Mucosa of descending colon (tissue), 3 donors: ENCODE data around the gene A1CF. TPM values are rescaled to one million over a fixed set of nuclear protein-coding genes. Genes with fewer than 3 reads are reported as not detected.
A peak's percentile ranks its signal among the peaks of the same experiment; 100 is the strongest.

Experiments
- ATAC-seq: fragments of 200-7000 bp; cut with Tn5 transposase; one replicate; pipeline ENCODE4 v1.9.1; 2020; ENCODE audit warnings: mild to moderate bottlenecking, moderate library complexity
- DNase-seq, 3 donors: peaks; one replicate each; pipeline ENCODE4 v3.0.0-alpha.2; 2020
- H3K36me3 ChIP-seq: fragments of 200-600 bp; one replicate; pipeline ENCODE4 v1.8.0; 2021; ENCODE audit warnings: low read depth, mild to moderate bottlenecking
- H3K4me1 ChIP-seq: fragments of 200-600 bp; one replicate; pipeline ENCODE4 v1.8.0; 2021; ENCODE audit warnings: low read depth, mild to moderate bottlenecking
- H3K4me3 ChIP-seq: fragments of 200-600 bp; one replicate; pipeline ENCODE4 v1.8.0; 2021; ENCODE audit warnings: mild to moderate bottlenecking
- H3K9me3 ChIP-seq: fragments of 200-600 bp; one replicate; pipeline ENCODE4 v1.8.0; 2021; ENCODE audit warnings: mild to moderate bottlenecking
- intact Hi-C, 2 donors: fragments of 100-400 bp; cut with DNase I in 1 of 2; cut with micrococcal nuclease in 1 of 2; formaldehyde crosslinking; loops; one replicate each; pipeline versions ENCODE4 v1.11.0 to v1.11.1; 2022; cut with DNase I, micrococcal nuclease
- total RNA-seq, 3 donors: library from RNA; stranded (reverse); fragmentation: NEBNext Ultra II Directional in 2 of 3; extraction: Animal tissue kit (Norgen Biotek cat#: 25700) in 2 of 3; gene quantifications; one replicate each; pipeline versions ENCODE4 v1.2.1 to v1.2.4, GENCODE V29; 2021 to 2023
- TF ChIP-seq, protein P1 (sequence below): fragments of 200-600 bp; IDR thresholded peaks from one replicate; pipeline ENCODE4 v1.8.0; 2022; ENCODE audit warnings: antibody characterized with exemption, mild to moderate bottlenecking
- donor health status: DM: no; HTN: no; CAD: no; lungs with moderate emphysema.
- donor health status: DM: no; HTN: no; CAD: no.
- donor health status: DM: no; HTN: yes; CAD: no.

A1CF gene
- total RNA-seq, 3 donors from 2014 or later = 25.3 to 74.8 (median 33.1) TPM

DNA sequence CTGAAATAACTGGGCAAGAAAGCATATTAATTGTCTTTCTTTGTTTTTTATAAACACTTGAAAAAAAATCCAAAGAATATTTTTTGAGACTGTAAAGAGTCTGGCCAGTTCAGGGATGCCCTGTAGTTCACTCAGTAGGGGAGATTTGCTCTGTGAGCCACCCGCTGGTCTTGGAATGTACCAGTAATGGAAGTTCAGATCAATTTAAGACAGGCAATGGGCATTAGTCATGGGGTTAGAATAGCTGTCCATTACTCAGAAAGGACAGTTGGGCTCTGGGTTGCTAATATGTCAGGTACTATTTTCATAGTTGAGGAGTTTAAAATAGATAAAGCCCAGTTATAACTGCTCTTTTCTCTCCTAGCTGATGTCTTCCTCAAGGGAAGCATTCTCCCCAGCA is 38.7 kb downstream of the A1CF start:
- Histone ChIP-seq H3K36me3 (no peaks in the 10 kb centered on the region), H3K9me3 (no peaks in the 10 kb centered on the region), H3K4me1 (no peaks in the 10 kb centered on the region), H3K4me3 (no peak overlapping the region)
- no peak for ATAC-seq
- intact Hi-C loops = no loop called here
- TF ChIP-seq, protein P1, sequence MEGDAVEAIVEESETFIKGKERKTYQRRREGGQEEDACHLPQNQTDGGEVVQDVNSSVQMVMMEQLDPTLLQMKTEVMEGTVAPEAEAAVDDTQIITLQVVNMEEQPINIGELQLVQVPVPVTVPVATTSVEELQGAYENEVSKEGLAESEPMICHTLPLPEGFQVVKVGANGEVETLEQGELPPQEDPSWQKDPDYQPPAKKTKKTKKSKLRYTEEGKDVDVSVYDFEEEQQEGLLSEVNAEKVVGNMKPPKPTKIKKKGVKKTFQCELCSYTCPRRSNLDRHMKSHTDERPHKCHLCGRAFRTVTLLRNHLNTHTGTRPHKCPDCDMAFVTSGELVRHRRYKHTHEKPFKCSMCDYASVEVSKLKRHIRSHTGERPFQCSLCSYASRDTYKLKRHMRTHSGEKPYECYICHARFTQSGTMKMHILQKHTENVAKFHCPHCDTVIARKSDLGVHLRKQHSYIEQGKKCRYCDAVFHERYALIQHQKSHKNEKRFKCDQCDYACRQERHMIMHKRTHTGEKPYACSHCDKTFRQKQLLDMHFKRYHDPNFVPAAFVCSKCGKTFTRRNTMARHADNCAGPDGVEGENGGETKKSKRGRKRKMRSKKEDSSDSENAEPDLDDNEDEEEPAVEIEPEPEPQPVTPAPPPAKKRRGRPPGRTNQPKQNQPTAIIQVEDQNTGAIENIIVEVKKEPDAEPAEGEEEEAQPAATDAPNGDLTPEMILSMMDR = no peak
- no peak for DNase-seq

GRCh38 chr10:50837095-50837494 is 48.3 kb downstream of the A1CF start:
- Histone ChIP-seq H3K9me3 (no peaks in the 10 kb centered on the region), H3K4me1 (no peaks in the 10 kb centered on the region), H3K36me3 (no peaks in the 10 kb centered on the region), H3K4me3 (no peak overlapping the region)
- TF ChIP-seq, protein P1 = no peak
- DNase-seq (no peak), ATAC-seq (no peak)
- intact Hi-C loops = no loop called here

- peak in 1 of 3 donors; percentile 17 for DNase-seq
- intact Hi-C loops = no loop called here
- TF ChIP-seq, protein P1 = no peak
- peak; percentile 73 for ATAC-seq
- H3K4me1 ChIP-seq = no peaks in the 10 kb centered on the region
- H3K4me3 ChIP-seq = no peak overlapping the region
- H3K9me3 ChIP-seq = no peaks in the 10 kb centered on the region
- no peaks in the 10 kb centered on the region for H3K36me3 ChIP-seq
Measured at GRCh38 chr10:50832171-50832751, 53.2 kb downstream of the A1CF start.

GRCh38 chr10:50830066-50830465 is 55.4 kb downstream of the A1CF start:
- Histone ChIP-seq H3K4me1 (no peaks in the 10 kb centered on the region), H3K9me3 (no peaks in the 10 kb centered on the region), H3K36me3 (no peaks in the 10 kb centered on the region), H3K4me3 (no peak overlapping the region)
- intact Hi-C loops = no loop called here
- TF ChIP-seq, protein P1 = no peak
- ATAC-seq = no peak
- DNase-seq = no peak

DNA sequence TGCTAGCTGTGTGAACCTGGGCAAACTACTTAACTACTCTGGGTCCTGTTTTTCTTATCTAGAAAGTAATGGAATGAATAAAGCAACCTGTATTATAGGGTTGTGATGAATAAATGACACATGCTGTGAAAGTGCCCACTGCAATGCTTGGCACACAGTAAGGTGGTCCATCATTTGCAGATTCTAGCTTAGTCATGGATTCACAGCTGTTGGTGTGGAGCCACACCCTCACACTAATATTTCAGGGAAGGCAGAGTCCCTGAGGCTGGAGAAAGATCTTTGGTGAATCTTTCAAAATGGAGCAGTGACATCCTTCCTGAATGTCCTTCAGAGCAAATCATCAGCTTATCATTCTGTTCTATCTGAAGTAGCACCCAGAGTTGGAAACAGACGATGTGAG is 60.6 kb downstream of the A1CF start:
- no peaks in the 10 kb centered on the region for H3K36me3 ChIP-seq
- DNase-seq (no peak), ATAC-seq (no peak)
- H3K4me3 ChIP-seq = no peak overlapping the region
- no peaks in the 10 kb centered on the region for H3K4me1 ChIP-seq
- intact Hi-C loops = no loop called here
- TF ChIP-seq, protein P1 = no peak
- no peaks in the 10 kb centered on the region for H3K9me3 ChIP-seq

GRCh38 chr10:50823789-50824188 is 61.6 kb downstream of the A1CF start:
- ATAC-seq = no peak
- no peaks in the 10 kb centered on the region for H3K9me3 ChIP-seq
- TF ChIP-seq, protein P1 = no peak
- intact Hi-C loops = no loop called here
- no peaks in the 10 kb centered on the region for H3K36me3 ChIP-seq
- no peaks in the 10 kb centered on the region for H3K4me1 ChIP-seq
- no peak for DNase-seq
- H3K4me3 ChIP-seq = no peak overlapping the region
